Endothelial cell of umbilical vein (primary cell): Measurements from ENCODE around the gene GRID1. TPM values are rescaled to one million over a fixed set of nuclear protein-coding genes. Genes with fewer than 3 reads are reported as not detected.

ENCODE experiments used
- BruUV-seq: library from RNA; stranded (reverse); fragments of 400-500 nt; replicated peaks from 2 replicates; lab custom pipeline; 2021; lab: Mats Ljungman, UMichigan
- CTCF ChIA-PET: fragments of 300-600, 350-600 bp; sonication (Branson Sonifier 250); formaldehyde crosslinking; loops from one replicate; lab custom pipeline; 2021; ENCODE audit warnings: antibody characterized with exemption, inconsistent platforms; lab: Charles Lee
- POLR2A ChIA-PET: fragments of 300-600, 350-600 bp; sonication (Branson Sonifier 250); formaldehyde crosslinking; loops from one replicate; lab custom pipeline; 2021; ENCODE audit warnings: antibody characterized with exemption, inconsistent platforms; lab: Charles Lee
- DNase-seq: peaks from one replicate; pipeline ENCODE4 v3.0.0-alpha.2; 2011; ENCODE audit warnings: low read depth, low spot score
- FAIRE-seq: peaks from 2 replicates; lab custom pipeline; 2011; peaks lifted over from hg19 to GRCh38; lab: Jason Lieb, UNC
- H2AFZ ChIP-seq: 2 replicates; pipeline ENCODE4 v1.6.0; 2012; ENCODE audit warnings: low read depth, low read length, control low read depth, inconsistent platforms
- H3K27ac ChIP-seq: 2 replicates; pipeline ENCODE4 v1.5.1; 2011; ENCODE audit warnings: low read depth, mild to moderate bottlenecking, control low read depth, low read length, moderate library complexity; ENCODE audit not compliant: insufficient read depth
- H3K27me3 ChIP-seq, 2 experiments: 2 replicates each; pipeline versions ENCODE4 v1.6.0 to v1.6.1; 2011; ENCODE audit warnings: low read length in 2 of 2, mixed read lengths in 1 of 2; ENCODE audit not compliant: control insufficient read depth in 2 of 2, insufficient read depth in 2 of 2
- H3K36me3 ChIP-seq, 2 experiments: 2 replicates in 1 of 2; 3 replicates in 1 of 2; pipeline ENCODE4 v1.5.1; 2011; ENCODE audit warnings: low read length in 2 of 2, mild to moderate bottlenecking in 1 of 2, moderate library complexity in 1 of 2; ENCODE audit not compliant: control insufficient read depth in 2 of 2, insufficient read depth in 2 of 2; ENCODE audit errors: extremely low read depth in 1 of 2
- H3K4me1 ChIP-seq: 3 replicates; pipeline ENCODE4 v1.5.1; 2011; ENCODE audit warnings: mild to moderate bottlenecking, low read length; ENCODE audit not compliant: control insufficient read depth, insufficient read depth; ENCODE audit errors: extremely low read depth
- H3K4me2 ChIP-seq: 2 replicates; pipeline ENCODE4 v1.6.1; 2011; ENCODE audit warnings: low read length, control low read depth, mixed read lengths; ENCODE audit not compliant: insufficient read depth
- H3K4me3 ChIP-seq, 3 experiments: fragments of 200-600 bp in 1 of 3; sonication (generic), shearing (Covaris generic) in 1 of 3; replicated peaks in 1 of 3; 2 replicates each; pipeline ENCODE4 v1.5.1; 2011 to 2016; ENCODE audit warnings: control low read depth in 3 of 3, low read length in 3 of 3, mild to moderate bottlenecking in 2 of 3, inconsistent platforms in 1 of 3, low read depth in 1 of 3, moderate library complexity in 1 of 3; ENCODE audit not compliant: insufficient read depth in 1 of 3
- H3K79me2 ChIP-seq: 2 replicates; pipeline ENCODE4 v1.6.0; 2012; ENCODE audit warnings: low read length, inconsistent platforms; ENCODE audit not compliant: control insufficient read depth, insufficient read depth
- H3K9ac ChIP-seq: replicated peaks from 2 replicates; pipeline ENCODE3; 2011; ENCODE audit warnings: low read length, control low read depth; ENCODE audit not compliant: insufficient read depth; ENCODE audit errors: extremely low read depth
- H3K9me1 ChIP-seq: replicated peaks from 3 replicates; pipeline ENCODE4 v1.6.0; 2011; ENCODE audit warnings: mild to moderate bottlenecking, low read length; ENCODE audit not compliant: control insufficient read depth, insufficient read depth; ENCODE audit errors: extremely low read depth
- H3K9me3 ChIP-seq: replicated peaks from 2 replicates; pipeline ENCODE4 v1.5.1; 2012; ENCODE audit warnings: low read length, inconsistent platforms; ENCODE audit not compliant: control insufficient read depth, insufficient read depth
- H4K20me1 ChIP-seq: replicated peaks from 2 replicates; pipeline ENCODE3; 2011; ENCODE audit warnings: mild to moderate bottlenecking, low read length; ENCODE audit not compliant: control insufficient read depth, insufficient read depth; ENCODE audit errors: extremely low read depth
- FOS ChIP-seq: IDR thresholded peaks from 2 replicates; pipeline ENCODE4 v1.6.1; 2011; ENCODE audit warnings: mild to moderate bottlenecking, low read length, moderate library complexity, borderline replicate concordance; ENCODE audit not compliant: insufficient read depth
- GATA2 ChIP-seq: IDR thresholded peaks from 2 replicates; pipeline ENCODE4 v1.7.0; 2011; ENCODE audit warnings: low read depth, mild to moderate bottlenecking, moderate library complexity, mixed read lengths, low read length; ENCODE audit not compliant: insufficient read length, insufficient read depth
- JUN ChIP-seq: IDR thresholded peaks from 2 replicates; pipeline ENCODE4 v1.6.1; 2011; ENCODE audit warnings: borderline replicate concordance, low read depth; ENCODE audit not compliant: insufficient read length, insufficient read depth
- MYC ChIP-seq: IDR thresholded peaks from one replicate; pipeline ENCODE4 v1.6.1; 2011; ENCODE audit warnings: mild to moderate bottlenecking, low read depth, low read length
- POLR2AphosphoS5 ChIP-seq: IDR thresholded peaks from 2 replicates; pipeline ENCODE4 v1.6.1; 2012; ENCODE audit warnings: low read depth, mild to moderate bottlenecking, control low read depth, low read length, moderate library complexity; ENCODE audit not compliant: insufficient read depth
- dilution Hi-C: fragments of 300-500 bp; cut with MboI; formaldehyde crosslinking; loops from one replicate; pipeline ENCODE4 v1.15.0; 2019; ENCODE audit warnings: low sequenced_read_pairs; ENCODE audit not compliant: extremely low pct_ligation_motif_present
- intact Hi-C: fragments of 100-400 bp; cut with micrococcal nuclease; formaldehyde crosslinking; loops from one replicate; pipeline ENCODE4 v1.10.0; 2022
- polyA plus RNA-seq, 4 experiments: library from polyadenylated mRNA; depleted of rRNA in 3 of 4; stranded (reverse) in 3 of 4; unstranded in 1 of 4; fragments of >200 nt; gene quantifications; 2 replicates each; pipeline versions ENCODE4 v1.2.1 to v1.2.3, GENCODE V29; 2011 to 2012; ENCODE audit warnings: missing spikeins in 1 of 4
- total RNA-seq: library from RNA; stranded (reverse); gene quantifications from 2 replicates; pipeline ENCODE4 v1.2.3, GENCODE V29; 2021
- TF ChIP-seq, protein P1 (sequence below), 2 donors: IDR thresholded peaks; 1 replicate in 1 of 2; 2 replicates in 1 of 2; pipeline ENCODE4 v1.5.1; 2011; ENCODE audit warnings: low read length in 2 of 2, mild to moderate bottlenecking in 2 of 2, moderate library complexity in 2 of 2, control low read depth in 1 of 2, inconsistent platforms in 1 of 2, low read depth in 1 of 2; ENCODE audit not compliant: insufficient read depth in 1 of 2; ENCODE audit errors: extremely low read depth in 1 of 2
- TF ChIP-seq, protein P2 (sequence below): IDR thresholded peaks from 2 replicates; pipeline ENCODE4 v1.6.1; 2011; ENCODE audit not compliant: insufficient read depth, insufficient read length

Gene GRID1
- total and polyA plus RNA-seq, 2 donors (not counting 3 experiments of a cell fraction or from before 2014, with no cell fraction given): not detected

DNA sequence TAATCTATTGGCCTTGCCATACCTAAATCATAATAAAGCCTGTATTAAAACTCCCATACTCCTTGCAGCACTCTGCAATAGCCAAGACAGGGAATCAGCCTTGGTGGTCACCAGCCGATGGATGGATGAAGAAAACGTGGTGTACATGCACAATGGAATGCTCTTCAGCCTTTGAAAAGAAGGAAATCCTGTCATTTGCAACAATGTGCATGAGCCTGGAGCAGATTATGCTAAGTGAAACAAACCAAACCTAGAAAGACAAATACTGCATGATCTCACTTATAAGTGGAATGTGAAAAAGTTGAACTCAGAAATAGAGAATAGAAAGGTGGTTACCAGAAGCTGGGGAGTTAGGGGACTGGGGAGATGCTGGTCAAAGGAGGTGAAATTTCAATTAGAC, 218.5 kb downstream of the GRID1 start:
- dilution Hi-C loops: no loop called here
- DNase-seq (no peak), FAIRE-seq (no peak)
- no peak overlapping the region for H2AFZ ChIP-seq
- no peak overlapping the region for H3K9ac ChIP-seq
- no peaks in the 10 kb centered on the region for H3K9me3 ChIP-seq
- BruUV-seq: no TSS peak
- H3K36me3 ChIP-seq: no peaks in the 10 kb centered on the region
- no peaks in the 10 kb centered on the region for H3K27me3 ChIP-seq
- H3K79me2 ChIP-seq: no peaks in the 10 kb centered on the region
- no peak overlapping the region for H3K27ac ChIP-seq
- H3K4me3 ChIP-seq: no peak overlapping the region
- H3K4me1 ChIP-seq: no peaks in the 10 kb centered on the region
- no peaks in the 10 kb centered on the region for H4K20me1 ChIP-seq
- ChIA-PET POLR2A (no interaction called here), CTCF (no interaction called here)
- no peaks in the 10 kb centered on the region for H3K9me1 ChIP-seq
- intact Hi-C loops: no loop called here
- no peak overlapping the region for H3K4me2 ChIP-seq
- TF ChIP-seq, protein P1, sequence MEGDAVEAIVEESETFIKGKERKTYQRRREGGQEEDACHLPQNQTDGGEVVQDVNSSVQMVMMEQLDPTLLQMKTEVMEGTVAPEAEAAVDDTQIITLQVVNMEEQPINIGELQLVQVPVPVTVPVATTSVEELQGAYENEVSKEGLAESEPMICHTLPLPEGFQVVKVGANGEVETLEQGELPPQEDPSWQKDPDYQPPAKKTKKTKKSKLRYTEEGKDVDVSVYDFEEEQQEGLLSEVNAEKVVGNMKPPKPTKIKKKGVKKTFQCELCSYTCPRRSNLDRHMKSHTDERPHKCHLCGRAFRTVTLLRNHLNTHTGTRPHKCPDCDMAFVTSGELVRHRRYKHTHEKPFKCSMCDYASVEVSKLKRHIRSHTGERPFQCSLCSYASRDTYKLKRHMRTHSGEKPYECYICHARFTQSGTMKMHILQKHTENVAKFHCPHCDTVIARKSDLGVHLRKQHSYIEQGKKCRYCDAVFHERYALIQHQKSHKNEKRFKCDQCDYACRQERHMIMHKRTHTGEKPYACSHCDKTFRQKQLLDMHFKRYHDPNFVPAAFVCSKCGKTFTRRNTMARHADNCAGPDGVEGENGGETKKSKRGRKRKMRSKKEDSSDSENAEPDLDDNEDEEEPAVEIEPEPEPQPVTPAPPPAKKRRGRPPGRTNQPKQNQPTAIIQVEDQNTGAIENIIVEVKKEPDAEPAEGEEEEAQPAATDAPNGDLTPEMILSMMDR (IDR thresholded peaks at IDR 0.05; ENCODE audit: extremely low read depth in 1 of 2, insufficient read depth in 1 of 2, low read depth in 1 of 2, low read length in 2 of 2): no peak
- no peak for TF ChIP-seq MYC
- TF ChIP-seq JUN: no peak
- no peak for TF ChIP-seq FOS
- no peak for TF ChIP-seq GATA2
- TF ChIP-seq POLR2AphosphoS5: no peak
- TF ChIP-seq, protein P2, sequence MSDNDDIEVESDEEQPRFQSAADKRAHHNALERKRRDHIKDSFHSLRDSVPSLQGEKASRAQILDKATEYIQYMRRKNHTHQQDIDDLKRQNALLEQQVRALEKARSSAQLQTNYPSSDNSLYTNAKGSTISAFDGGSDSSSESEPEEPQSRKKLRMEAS: no peak
